GM18498 (cell line): ENCODE measurements around the gene CPED1.

Source experiments
- ATAC-seq: cut with Tn5 transposase; IDR thresholded peaks from one replicate; pipeline ENCODE4 v1.9.1; 2021; ENCODE audit warnings: mild to moderate bottlenecking, moderate library complexity; ENCODE audit not compliant: unreplicated experiment

Gene CPED1

DNA sequence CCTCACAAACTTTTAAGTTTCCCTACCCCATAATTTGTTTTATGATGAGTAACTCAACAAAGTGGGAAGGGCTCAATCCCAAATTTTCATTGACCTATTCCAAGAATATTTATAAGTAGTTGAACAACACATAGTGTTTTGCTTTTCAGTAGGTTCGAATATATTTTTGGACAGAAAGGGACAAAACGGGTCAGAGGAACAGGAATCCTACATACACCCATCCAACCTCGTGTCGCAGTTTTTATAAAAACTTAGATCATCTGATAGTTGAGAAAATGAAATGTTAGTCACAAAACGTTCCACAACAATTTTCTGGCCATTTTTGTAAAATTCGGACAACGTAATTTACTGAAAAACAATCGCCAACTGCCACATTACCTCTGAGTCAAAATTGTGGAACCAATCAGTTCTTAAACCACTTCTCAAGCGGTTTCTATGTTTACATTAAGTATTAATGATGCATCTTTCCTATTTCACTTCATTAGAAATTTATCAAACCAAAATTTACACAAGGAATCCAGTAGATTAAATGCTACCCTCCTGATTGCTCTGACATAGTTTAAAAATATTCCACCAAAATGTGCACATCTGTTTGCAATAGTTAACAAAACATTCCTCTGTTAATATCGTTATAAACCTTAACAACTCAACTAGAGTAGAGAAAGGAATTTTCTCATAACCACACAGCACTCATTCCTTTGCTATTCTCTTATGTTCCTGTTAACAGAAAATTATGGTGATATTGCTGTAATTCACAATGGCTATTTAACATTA is 346.6 kb downstream of the CPED1 start:
- no peak for ATAC-seq

DNA sequence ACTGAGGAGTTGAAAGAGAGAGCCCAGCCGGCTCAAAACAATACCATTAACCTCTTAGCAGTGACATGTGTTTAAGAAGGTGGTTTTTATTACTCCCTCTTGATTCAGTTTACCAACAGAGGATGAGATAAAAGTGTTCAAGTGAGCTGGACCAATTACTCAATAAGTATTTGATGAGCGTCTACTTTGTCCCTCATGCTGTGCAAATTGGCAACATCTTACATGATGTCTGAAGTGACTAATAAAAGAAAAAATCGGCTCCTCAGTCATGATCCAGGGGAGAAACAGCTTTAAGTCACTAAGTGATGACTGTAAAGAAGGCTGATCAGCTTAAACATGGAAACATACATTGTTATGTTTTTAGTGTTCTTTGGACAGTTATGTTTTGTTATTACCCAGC is 348.1 kb downstream of the CPED1 start:
- no peak for ATAC-seq

DNA sequence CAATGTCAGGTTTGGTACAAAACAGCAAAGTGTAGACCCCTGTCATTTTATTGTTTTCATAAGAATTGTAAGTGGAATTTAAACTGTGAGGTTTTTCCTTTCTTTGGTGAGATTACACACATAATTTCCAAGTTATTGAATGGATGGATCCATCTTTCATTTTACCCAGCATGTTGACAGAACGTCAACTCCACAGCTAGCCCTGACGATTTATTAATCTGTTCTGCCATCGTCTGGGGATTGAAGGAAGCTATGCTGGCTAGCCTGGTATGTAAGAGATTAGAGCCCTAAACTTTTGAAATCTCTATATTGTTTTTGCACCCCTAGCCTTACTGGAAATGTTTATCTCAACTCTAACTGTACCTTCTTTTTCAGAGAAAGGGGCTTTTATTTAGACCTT is 348.9 kb downstream of the CPED1 start:
- peak; percentile 62 for ATAC-seq

DNA sequence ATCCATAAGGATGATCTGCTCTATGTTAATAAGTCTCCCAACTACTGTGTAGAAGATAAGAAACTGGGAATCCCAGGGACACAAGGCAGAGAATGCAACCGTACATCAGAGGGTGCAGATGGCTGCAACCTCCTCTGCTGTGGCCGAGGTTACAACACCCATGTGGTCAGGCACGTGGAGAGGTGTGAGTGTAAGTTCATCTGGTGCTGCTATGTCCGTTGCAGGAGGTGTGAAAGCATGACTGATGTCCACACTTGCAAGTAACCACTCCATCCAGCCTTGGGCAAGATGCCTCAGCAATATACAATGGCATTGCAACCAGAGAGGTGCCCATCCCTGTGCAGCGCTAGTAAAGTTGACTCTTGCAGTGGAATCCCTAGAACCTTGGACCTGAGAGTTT is 350.6 kb downstream of the CPED1 start:
- peak; percentile 41 for ATAC-seq

DNA sequence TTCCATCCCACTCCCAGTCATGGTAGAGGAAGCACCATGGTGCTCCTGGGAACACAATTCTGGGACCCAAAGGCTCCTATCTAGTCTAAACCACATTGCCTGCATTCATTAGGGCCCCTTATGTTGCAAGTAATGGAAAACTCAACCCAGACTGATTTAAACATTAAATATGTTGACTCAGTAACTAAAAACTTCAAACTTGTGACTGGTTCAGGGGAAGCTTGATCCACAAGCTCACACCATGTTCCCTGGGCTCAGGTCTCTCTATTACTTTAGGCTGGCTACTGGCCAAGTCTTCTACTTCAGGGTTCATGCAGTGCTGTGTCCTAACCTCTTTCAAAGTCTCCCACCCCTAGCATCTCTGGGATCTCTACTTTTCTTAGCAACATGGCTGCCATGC is 353.4 kb downstream of the CPED1 start:
- no peak for ATAC-seq

DNA sequence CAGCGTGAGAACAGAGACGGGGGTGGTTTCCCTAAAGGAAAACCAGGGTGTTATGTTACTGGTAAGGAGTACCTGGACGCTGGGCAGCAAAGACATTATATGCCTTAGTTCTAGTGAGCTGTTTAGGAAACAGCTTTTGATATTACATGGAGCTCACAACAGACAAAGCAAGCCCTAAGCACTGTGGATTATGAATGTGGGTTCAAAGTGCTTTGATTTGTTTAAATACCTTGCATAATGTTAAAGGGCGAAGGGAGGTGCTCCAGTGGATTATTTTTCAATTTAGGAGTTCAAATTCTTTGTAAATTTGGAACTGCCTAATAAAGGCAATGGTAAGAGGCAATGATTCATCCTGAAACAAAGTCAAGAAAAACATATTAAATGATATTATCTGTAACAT is 354.1 kb downstream of the CPED1 start:
- no peak for ATAC-seq

DNA sequence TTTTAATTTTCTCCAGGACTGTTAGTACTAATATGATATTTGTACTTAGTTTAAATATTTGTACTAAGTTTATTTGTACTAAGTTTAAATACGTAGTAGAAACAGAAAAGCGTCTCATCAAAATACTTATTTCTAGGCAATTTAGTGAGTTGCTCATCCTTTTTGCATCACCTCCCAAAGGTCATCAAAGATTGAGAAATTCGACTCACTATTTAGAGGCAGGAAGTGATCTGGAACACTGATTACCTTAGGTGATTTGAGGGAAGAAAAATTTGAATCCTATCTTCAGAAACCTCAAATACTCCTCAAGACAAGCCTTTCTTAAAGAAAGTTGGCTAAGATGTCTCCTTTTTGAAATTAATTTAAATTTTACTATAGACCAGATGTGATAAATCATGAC is 354.8 kb downstream of the CPED1 start:
- no peak for ATAC-seq

DNA sequence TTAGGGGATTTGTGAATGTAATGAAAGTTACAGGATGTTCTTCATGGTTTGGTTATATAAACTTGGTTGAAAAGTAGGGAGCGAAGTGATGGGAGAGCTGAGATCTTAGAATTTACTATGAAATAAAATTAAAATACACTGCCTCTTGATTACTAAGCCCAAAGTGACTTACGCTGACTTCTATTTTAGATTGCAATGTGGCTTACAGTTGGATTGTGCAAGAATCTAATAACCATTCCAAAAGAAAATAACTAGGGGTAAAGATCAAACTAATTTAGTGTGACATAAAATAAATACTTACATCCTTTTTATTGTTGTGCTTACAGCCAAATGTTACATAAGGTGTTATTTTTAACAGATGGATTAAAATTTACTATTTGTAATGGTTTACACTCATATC is 355.6 kb downstream of the CPED1 start:
- no peak for ATAC-seq

DNA sequence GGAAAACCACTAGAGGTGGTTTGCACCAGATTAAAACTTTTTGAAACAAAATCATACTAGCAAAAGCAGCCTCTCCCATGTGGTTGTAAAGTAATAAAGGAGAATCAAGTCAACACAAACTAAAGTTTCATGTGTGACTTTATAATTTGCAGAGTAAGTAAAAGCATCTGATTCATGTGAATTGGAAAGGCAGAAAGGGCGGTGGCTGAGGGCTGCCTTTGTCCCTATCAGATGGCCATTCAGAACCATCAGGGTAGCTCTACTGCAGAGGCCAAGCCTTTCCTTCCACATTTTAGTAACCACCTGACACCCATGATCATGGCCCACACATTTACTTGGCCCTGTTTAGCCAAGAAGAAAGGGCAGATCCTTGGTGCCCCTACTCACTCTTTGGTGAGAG is 356.0 kb downstream of the CPED1 start:
- no peak for ATAC-seq
